Stimulated activated CD4-positive, alpha-beta T cell treated with anti-CD3 and anti-CD28 coated beads, TNF-alpha, amount 100 ng/mL, for 1 hour (primary cell): ENCODE results near the gene LBP.
"Not testable (repeated sequence)": the region's sequence is repeated elsewhere in the genome, so short reads cannot be mapped to it uniquely, and the experiment has no call there.

Experiments used
- DNase-seq, 3 donors: peaks; one replicate each; pipeline ENCODE4 v3.0.0-alpha.2; 2020; ENCODE audit warnings: low read depth in 3 of 3, low spot score in 1 of 3

The LBP gene

DNA sequence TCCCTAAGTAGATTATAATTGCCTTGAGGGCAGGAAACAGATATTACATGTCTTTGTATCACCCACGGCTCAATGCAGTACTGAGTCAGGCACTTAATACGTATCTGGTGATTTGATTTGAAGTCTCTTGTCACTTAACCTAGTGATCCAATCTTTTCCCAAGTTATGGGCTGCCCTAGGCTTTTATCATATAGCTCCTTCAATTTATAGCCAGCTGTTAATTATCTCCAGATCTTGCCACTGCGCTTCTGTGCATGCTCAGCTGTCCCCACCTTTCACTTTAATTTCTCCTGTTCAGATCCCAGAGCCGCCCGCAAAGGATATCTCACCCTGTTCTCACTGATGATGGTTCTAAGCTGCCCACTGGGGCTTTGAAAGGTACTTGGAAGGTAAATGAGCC is 47.0 kb downstream of the LBP start:
- DNase-seq = no peak

DNA sequence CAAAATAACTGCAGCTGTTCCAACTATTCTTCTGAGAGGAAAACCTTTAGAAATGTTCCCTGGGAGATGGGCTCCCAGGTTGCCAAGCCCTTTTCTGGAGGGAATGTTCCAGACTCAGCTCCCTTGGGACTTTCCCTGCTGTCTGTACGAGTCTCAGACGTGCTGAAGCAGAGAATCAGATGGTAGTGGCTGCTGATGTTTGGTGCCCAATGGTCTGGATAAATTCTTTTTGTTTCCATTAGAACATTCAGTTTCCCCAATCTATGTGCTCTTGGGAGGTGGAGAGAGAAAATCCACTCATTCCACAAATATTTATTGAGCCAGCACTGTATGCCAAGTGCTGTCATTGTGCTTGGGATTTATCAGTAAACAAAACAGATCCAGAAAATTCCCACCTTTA is 48.9 kb downstream of the LBP start:
- DNase-seq = no peak

- DNase-seq = not testable (repeated sequence)
Measured at GRCh38 chr20:38395751-38396395, 49.6 kb downstream of the LBP start.

DNA sequence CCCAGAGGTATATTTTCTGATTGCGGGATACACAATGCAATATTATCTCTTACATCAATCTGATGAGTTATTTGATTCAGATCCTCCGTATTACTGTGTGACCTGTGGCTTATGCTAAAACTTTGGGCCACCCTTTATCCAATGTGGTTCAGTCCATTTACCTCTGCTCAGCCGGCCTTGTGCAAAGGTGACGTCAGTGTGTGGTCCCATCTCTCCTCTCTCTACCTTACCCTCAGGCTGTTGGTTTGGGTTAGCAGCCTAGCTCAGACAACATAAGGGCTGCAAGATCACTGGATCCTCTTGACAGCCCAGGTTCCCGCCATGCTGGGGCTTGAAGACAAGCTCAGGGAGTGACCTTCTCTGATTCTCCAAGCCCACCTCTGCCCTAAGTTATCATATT is 55.8 kb downstream of the LBP start:
- DNase-seq = no peak

GRCh38 chr20:38402816-38403215 is 56.5 kb downstream of the LBP start:
- DNase-seq = no peak

- DNase-seq = no peak
Measured at GRCh38 chr20:38404016-38404415, 57.7 kb downstream of the LBP start.

DNA sequence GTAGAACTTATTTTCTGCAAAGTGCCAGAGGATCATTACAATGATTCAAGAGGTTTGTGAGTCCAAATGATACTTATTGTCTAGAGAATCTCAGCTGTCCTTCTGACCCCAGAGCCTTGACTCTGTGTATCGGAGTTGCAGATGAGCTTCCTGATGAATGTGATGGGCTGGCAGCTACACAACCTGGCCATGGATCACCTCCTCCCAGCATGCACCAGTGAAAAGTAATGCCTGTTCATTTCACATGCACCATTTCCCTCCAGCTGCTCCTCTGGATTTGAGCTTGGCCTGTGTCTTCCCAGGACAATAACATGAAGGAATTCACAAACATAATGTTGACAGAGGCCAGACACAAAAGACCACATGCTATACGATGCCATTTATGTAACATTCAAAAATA is 58.9 kb downstream of the LBP start:
- DNase-seq = no peak

DNA sequence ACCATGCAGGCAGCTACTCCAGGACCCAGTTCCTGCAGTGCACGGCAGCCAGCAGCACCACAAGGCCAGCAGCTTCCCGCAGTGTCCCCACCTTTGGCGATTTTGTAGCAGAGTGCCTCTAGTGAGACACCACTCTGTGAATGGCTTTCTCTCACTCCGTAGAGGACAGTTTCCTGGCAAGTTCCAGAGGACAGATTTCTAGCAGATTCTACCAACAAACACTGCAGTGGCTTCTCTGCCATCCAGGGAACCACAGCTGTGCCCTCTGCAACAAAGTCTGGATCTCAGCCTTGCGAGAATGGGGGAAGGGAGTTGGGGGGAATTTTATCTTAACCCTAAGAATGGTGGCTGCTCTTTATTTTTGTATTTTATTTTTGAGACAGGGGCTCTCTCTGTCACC is 60.2 kb downstream of the LBP start:
- no peak for DNase-seq

- no peak for DNase-seq
Measured at GRCh38 chr20:38407321-38407720, 61.0 kb downstream of the LBP start.

DNA sequence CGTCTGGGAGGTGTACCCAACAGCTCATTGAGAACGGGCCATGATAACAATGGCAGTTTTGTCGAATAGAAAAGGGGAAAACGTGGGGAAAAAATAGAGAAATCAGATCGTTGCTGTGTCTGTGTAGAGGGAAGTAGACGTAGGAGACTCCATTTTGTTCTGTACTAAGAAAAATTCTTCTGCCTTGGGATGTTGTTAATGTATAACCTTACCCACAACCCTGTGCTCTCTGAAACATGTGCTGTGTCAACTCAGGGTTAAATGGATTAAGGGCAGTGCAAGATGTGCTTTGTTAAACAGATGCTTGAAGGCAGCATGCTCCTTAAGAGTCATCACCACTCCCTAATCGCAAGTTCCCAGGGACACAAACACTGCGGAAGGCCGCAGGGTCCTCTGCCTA is 61.5 kb downstream of the LBP start:
- not testable (repeated sequence) for DNase-seq

DNA sequence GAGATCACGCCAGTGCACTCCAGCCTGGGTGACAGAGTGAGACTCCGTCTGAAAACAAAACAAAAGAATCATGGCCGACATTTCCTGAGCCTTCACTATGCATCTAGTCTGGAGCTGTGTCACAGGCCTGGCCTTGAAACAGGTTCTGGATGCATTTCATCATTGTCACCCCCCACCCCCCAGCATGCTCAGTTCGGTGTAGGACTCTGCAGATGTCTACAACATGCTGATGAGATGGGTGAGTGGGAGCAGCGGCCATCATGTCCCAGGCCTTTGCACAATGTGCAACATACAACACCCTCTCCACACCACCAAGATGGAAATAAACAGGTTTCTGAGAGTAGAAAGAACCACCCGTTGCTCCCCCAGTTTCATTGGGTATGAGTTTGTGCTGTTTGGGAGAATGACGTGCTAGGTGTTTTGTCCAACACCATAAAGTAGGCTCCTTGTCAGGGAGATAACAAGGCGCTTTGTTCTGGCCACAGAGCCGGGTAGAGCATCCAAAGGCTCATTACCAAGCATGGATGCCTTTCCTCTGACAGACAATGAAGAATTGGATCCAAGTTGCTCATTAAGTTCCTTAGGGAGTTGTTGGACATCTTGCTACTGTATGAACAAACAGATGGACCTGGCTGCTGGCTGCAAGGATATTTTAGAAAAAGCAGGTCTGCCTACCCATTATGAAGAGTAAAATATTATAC is 66.7 kb downstream of the LBP start:
- no peak for DNase-seq

DNA sequence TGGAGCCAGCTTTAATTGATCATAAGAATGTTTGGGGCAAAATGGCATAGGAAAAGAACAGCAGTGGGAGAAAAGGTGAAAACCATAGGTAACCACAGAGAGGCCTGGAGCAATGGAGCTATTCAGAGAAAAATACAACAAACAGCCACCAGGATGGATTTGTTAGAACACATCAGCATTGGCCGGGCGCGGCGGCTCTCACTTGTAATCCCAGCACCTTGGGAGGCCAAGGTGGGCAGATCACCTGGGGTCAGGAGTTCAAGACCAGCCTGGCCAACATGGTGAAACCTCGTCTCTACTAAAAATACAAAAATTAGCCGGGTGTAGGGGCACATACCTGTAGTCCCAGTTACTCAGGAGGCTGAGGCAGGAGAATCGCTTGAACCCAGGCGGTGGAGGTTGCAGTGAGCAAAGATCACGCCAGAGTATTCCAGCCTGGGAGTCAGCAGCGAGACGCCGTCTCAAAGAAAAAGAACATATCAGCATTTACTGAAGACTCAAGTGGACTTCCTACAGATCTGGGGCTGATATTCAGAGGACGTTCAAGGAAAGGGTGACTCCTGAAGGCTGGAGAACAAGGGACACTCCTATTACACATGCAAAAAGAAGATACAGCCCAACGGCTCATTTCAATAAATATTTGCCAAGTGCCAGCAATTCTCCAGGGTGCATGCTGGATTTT is 68.6 kb downstream of the LBP start:
- DNase-seq = no peak

DNA sequence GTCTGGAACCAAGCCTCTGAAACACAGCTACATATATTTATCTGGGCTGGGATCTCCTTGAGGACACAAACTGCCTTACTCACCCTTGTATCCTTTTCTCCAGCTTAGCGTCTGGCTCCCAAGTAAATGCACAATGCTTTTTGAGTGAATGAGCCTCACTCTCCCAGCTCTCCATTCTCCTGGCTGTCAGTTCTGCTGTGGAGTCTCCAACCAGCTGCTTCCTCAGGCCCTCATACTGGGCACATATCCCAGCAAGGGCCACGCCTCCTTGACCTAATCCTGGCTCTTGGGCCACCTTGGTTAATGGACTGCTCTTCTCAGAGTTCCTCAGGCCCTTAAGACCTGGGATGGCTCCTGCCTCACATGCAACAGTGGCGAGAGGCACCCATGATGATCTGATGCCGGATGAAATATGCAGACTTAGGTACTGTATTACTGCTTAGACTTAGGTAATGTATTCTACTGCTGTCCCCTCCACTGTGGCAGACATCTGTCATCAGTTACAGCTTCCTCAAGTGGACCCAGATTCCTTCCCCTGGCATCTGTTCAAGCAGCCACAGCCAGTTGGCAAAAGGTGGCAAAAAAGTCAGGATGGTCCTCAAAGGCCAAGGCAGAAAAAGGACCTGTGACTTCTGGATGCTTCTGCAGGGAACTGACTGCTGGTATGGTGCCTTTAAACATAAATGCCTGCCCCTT is 72.4 kb downstream of the LBP start:
- no peak for DNase-seq

DNA sequence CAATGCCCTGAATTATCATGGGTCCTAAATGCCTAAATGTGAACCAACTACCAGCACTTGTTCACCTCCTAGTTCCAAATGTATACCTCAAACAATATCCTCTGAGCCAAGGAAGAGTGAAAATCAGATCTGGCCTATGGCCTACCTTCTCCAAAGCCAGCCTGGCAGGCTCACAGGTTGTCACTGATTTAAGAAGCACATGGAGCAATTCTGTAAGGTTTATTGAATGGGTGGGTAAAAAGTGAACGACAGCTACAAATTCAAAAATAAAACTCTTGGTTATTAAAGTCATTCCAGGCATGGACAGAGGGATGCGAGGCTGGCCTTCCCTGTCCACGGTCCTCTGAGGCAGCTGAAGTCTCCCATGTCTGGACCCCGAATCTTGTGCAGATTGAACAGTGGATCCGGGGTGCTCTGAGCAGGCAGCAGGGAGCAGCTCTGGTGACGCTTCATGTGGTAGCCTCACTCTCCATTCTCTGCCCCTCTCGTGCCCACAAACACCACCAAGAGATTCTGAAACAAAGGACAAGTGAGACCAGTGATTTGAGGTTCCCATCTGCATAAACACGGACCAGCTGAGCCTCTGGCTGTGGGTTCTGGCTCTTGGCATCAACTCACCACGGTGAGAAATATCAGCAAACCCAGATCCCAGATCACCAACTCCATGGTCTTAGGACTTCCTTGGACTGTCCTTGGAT is 74.3 kb downstream of the LBP start:
- no peak for DNase-seq

DNA sequence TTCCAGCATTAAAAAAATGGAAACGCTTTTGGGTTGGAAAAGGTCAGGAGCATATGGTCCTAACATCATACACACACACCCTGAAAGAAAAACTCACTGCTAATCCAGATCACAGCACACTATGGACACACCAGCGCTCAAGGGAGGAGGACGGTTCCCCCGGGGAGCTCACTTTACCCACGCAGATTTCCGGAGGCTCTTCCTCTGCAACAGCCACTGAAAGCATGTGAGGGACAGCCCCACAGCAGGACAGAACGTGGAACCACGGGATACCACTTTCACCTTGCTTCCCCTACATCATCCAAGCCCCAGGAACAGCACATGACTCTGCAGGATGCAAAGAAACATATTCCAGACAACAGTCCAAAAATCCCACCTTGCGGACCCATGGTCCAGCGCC is 75.6 kb downstream of the LBP start:
- DNase-seq = no peak

GRCh38 chr20:38423541-38423940 is 77.3 kb downstream of the LBP start:
- DNase-seq = no peak

- no peak for DNase-seq
Measured at GRCh38 chr20:38424401-38424800, 78.1 kb downstream of the LBP start.

GRCh38 chr20:38426006-38426897 is 80.0 kb downstream of the LBP start:
- DNase-seq = no peak
